Putamen (tissue), 1 donor: ENCODE data around the gene ISCA2.

Experiments used
- DNase-seq: peaks from one replicate; pipeline ENCODE4 v3.0.0-alpha.2; 2016; ENCODE audit warnings: low spot score

Gene ISCA2

DNA sequence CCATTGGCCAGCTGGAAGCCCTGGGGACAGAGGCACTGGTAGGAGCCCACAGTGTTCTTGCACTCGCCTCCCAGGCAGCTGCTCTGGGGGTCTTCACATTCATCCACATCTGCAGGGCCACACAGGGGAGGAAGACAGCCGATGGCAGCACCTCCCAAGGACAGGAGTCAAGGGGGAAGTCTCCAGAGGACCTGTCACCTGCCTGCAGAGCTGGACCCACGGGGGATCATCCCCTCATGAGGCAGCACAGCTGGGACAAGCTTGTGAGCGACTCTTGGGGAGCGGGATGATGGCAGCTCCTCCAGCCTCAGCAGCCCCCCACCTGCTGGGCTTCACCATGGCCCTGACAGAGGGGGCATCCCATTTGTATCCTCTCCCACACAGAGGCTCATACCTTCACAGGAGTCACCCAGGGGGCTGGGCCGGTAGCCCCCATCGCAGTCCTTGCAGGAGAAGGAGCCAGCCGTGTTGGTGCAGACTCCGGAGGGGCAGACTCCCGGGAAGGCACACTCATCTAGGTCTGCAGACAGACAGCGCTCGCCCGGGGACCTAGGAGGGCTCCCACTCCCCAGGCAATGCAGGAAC, 15.4 kb downstream of the ISCA2 start:
- no peak for DNase-seq

- DNase-seq: no peak
These were observed 16.1 kb downstream of the ISCA2 start for GRCh38 chr14:74509587-74510222.

DNA sequence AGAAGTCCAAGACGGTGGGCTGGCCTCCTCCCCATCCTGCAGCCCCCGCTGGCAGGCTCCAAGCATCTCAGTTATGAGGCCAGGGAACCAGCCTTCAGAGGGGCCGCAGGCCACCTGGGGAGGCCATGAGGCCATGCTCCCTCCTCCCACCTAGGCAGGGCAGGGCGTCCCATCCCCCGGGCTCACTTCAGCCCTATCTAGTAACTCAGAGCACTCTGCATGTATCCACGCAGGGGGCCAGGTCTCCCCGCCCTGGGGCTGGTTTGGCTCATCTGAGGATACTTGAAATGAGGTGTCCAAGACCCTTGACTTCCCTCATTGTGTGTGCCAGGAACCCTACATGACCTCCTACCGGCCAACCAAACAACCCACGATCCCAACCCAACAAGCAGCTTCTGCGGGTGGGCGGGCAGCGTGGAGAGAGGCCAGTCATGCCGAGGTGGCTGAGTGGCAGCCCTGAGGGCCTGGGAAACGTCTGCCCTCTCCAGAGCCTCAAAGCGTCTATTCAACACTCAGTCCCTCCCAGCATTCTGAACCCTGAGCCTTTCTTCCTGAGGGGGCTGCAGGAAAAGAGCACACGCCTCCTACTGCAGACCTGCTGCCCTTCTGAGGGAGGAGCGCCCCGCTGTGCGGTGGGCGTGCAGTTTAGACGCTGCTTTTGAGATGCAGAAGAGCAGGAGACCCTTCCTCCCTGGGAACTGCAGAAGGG, 16.8 kb downstream of the ISCA2 start:
- DNase-seq: no peak

DNA sequence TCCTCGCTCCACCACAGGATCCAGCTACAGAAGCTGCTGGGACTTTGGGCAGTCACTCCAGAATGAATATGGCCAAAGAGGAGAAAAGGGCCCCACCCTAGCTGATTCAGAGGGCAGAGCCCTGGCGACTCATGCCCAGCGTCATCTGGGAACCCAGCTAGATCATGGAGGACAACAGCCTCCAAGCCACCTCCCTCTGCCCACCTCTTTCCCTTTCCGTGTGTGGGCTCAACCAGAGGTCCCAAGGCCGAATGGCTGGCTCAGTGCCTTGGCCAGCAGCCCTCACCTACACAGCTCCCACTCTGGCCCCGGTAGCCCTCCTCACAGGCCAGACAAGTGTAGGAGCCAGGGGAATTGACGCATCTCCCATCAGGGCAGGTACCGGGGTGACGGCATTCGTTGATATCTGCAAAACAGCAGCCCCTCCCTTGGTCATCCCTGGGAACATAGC, 17.4 kb downstream of the ISCA2 start:
- DNase-seq: no peak

GRCh38 chr14:74511966-74512830, 18.6 kb downstream of the ISCA2 start:
- no peak for DNase-seq

GRCh38 chr14:74514471-74514941, 20.9 kb downstream of the ISCA2 start:
- no peak for DNase-seq

DNA sequence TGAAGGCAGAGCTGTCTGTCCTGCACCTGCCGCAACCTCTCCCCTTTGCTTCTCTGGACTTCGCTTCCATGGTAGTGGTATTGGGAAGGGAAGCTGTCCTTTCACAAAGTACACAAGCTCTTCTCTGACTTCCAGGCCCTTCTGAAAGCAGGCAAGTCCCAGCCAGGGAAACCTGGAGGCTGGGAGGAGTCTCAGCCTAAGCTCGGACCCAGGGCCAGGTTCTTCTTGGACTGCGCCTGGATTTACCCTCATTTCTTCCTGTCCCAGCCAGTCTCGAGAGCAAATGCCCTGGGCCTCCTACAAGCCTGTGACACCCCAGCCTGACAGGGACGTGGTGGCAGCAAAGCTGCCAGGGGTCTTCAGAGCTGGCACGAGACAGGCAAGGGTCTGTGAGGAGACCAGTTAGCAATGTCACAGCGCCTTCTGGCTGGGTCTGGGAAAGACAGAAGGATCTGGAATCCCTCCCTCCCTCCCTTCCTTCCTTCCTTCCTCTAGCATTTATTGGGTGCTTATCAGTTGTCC, 22.4 kb downstream of the ISCA2 start:
- DNase-seq: no peak

- no peak for DNase-seq
These were observed 23.0 kb downstream of the ISCA2 start for GRCh38 chr14:74516451-74517160.

DNA sequence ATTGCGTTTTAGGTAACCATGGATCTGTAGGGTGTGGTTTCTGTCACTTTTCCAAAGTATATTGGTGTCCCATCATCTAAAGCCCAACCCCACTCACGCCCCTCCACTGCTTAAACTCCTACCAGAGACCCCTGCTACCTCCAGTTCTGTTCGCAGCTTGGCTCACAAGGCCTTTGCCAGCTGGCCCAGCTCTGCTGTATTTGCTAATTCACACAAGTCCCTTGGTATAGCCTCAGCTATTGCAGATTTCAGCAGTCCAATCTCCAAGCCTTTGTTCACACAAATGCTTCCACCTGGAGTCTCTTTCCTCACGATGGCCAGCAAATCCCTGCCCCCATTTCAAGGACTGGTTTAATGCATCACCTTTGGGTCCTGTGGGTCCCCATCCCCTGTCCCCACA, 24.2 kb downstream of the ISCA2 start:
- DNase-seq: no peak

DNA sequence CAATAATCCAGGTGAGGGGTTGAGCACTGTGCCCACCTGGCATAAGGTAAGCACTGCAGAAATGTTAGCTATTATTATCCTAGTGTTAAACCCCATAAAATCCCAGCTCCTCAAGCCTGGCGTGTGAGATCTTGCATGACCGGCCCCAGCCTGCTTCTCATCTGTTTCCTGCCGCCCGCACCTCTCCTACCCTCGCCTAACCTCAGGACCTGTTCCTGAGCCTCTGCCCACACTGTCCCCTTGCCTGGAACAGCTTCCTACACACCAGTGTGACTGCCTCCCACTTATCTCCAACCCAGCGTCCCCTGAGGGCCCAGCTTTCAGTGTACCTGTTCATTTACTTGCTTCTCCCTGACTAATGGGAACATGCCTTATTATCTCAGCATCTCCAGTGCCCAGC, 24.7 kb downstream of the ISCA2 start:
- DNase-seq: no peak

DNA sequence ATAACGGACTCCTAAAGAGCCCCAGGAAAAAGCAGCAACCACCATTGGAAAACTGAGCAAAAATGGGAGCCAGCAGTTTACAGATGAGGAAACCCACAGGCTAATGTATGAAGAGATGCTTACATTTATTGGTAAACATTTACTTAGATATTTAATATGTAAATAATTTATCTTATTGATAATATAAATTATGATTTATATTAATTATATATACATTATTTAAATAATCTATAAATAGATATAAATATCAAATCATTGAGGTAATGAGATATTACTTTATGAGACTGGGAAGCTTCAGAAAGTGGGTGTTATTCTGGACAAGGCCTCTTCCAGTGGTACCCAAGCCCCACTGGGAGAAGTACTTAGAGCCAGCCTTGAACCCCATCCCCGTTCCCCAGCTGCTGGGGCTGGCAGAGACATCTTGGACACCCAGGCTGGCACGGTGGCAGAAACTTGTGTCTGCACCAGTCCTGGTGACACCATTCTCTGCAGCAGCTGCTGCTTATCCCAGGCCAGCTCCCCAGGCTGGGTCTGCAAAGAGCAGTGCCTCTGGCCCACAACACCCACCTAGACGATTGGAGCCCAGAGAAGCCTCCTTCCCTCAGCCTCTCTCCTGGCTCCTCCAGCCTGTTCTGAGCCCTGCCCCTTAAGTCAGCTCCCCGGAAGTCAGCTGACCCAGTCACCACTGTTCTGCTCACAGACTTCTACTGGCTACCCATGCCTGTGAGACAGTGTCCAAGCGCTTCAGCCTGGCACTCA, 25.9 kb downstream of the ISCA2 start:
- no peak for DNase-seq

DNA sequence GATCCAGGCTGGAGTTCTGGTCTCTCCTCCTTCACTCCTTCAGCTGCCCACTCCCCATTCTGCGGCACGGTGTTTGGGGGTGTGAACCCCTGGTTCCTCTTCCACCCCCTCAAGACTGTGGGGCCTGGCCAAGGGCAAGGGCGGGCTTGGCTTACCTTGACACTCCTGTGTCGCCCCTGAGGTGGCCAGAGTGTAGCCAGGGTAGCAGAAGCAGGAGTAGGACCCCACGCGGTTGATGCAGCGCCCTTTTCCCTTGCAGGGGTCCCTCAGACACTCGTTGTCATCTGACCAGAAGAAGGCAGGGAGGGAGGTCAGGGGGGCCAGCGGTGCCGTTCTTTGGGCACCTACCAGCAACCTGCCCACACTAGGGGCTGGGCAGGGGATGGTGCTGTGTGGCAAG, 28.2 kb downstream of the ISCA2 start:
- no peak for DNase-seq

DNA sequence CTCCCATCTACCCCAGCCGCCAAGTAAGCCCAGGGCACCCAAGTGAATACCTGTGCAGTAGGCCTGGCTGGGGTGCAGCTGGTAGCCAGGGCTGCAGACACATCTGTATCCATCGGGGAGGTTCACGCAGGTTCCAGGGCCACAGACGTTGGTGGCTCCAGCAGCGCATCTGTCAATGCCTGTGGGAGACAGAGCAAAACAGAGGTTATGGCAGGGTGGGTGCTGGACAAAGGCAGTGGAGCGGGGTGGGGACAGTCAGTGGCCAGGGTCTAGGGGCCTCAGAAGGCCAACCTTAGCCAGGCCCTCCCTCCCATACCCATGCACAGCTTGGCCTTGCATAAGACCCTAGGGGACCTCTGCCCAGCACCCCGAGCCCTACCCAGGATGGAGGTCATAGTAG, 29.2 kb downstream of the ISCA2 start:
- no peak for DNase-seq

DNA sequence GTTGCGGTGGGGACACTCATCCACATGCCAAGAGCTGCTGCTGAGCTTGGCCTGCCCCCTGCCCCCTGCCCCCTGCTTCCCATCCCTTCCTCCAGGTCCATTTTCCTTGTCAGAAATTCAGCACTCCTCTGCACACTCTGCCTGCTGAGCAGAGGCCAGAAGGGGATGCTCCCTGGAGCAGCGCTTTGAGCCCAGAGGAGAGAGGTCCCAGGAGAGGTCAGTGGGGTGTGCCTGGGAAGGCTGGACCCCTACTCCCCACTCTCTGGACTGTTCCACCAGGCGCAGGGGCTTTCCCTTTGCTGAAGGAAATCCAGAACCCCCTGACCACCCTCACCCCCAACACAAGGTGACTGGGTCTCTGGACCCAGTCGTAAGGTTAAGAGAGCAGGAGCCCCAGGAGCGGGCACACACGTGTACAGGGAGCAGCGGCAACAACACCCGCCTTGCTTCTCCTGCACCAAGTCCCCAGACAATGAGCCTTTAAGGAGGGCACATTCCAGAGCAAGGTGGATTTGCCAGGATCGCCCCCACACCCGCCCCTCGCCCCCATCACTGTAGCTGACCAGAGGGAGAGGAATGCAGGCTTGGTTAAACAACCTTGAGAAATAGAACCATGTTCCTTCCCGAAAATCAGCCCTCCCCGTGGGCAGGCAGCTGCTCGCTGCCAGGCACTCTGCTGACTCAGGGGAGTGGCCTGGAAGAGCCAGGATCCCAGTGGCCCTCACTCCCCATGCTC, 30.7 kb downstream of the ISCA2 start:
- no peak for DNase-seq

DNA sequence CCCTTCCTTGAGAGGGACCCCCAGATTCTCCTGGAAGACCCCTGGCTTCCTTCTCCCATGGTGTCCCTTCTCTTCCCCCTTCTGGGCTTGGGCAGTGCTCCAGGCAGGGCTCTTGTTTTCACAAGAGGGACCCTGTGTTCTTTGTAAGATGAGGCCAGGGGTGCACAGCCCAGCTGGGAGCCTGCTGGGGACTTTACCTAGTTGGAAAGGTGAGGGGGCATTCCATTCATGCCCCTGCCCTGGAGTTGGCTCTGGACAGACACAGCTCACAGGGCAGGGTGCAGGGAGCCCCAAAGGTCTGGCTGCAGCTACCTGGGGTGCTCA, 31.2 kb downstream of the ISCA2 start:
- DNase-seq: no peak

DNA sequence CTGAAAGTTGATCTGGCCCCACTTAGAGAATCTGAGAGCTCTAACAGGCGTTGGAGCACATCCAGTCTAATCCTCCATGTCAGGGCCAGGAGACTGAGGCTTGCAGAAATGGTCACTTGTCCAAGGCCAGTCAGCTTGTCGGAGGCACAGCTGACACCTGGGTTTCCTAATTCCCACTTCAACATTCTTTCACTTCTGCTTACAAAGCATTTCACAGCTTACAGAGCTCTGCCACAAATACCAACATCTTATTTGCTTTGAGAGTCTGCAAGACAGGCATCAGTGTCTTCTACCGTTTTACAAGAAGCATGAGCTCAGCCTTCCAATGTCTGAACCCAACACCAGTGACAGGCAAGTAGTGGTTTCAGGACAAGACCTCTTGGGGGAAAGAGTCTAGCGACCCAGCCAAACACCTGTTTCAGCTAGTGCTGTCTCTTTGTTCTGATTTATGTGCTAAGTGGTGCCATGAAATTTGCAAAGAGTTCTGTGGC, 31.8 kb downstream of the ISCA2 start:
- no peak for DNase-seq

DNA sequence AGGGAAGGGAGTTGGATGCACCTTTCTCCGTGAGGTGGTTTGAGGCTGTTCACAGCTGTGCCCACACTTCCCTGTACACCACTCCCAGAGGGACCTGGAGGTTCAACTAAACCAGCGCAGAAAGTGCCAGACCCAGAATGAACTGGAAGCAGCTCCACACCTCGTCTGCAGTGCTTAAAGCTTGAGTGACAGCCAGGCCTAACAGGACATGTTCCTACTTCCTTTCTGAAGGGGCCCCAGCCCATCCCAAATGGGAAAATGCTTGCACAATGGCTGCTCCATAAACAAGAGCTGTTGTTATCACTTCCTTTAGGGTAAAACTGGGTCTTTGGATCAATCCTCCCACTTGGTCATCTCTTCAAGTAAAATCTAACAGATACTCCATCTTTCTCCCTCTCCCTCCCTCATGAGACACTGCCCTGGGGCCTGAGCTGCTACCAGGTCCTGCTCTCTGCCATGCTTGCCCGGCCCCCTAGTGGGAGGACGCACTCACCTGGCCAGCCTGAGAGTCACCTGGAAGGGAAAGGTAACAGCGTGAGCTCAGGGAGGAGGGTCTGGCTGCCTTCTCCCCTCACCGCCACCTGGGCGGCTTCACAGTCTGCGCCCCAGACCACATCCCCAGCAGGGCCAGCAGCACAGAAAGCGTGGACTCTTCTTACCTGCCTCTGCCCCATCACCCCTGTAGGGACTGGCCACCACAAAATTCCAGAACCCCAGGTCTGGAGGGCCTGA, 33.5 kb downstream of the ISCA2 start:
- no peak for DNase-seq

- no peak for DNase-seq
These were observed 34.2 kb downstream of the ISCA2 start for GRCh38 chr14:74527736-74528280.

DNA sequence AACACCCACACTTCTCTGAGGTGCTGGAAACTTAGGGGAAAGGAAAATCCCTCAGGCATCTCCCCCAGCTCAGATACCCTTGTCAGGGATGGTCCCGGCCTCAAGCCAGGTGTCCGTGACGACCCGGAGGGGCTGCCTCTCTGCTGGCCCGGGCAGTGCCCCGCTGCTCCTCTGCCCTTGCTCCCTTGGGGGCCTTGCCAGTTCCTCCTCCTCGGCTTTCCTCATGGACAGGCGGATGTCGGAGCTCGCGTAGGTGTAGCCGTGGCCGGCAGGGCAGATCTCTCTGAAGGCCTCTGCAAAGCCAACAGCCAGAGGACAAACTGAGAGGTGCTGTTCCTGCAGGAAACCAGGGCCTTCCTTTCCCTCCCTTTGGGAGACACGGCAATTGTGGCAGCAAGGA, 34.8 kb downstream of the ISCA2 start:
- DNase-seq: no peak
